SK-N-SH treated with all-trans-retinoic acid at 6 μM for 48 hours (cell line): ENCODE results near the gene SYTL2.

Experiments
- ATAC-seq: fragments of 200-7000 bp; cut with Tn5 transposase; 3 replicates; pipeline ENCODE4 v1.9.1; 2020; ENCODE audit warnings: mild to moderate bottlenecking, moderate library complexity
- BACH2 ChIP-seq: fragments of 250-450 bp; sonication (Bioruptor Pico); IDR thresholded peaks from 2 replicates; pipeline ENCODE4 v1.9.0; 2021; ENCODE audit warnings: mild to moderate bottlenecking, borderline replicate concordance
- CSDC2 ChIP-seq: fragments of 250-450 bp; sonication (Bioruptor Pico); IDR thresholded peaks from 2 replicates; pipeline ENCODE4 v1.5.0; 2020; ENCODE audit warnings: mild to moderate bottlenecking, moderate library complexity
- GLIS3 ChIP-seq: fragments of 250-450 bp; sonication (Bioruptor Pico); IDR thresholded peaks from 2 replicates; pipeline ENCODE4 v1.5.0; 2020; ENCODE audit warnings: mild to moderate bottlenecking, moderate library complexity
- ISL1 ChIP-seq: fragments of 250-450 bp; sonication (Bioruptor Pico); IDR thresholded peaks from 2 replicates; pipeline ENCODE4 v2.1.2; 2022; ENCODE audit warnings: mild to moderate bottlenecking, moderate library complexity
- OSR1 ChIP-seq: fragments of 250-450 bp; sonication (Bioruptor Pico); IDR thresholded peaks from 2 replicates; pipeline ENCODE4 v1.8.0; 2022; ENCODE audit warnings: moderate library complexity, mild to moderate bottlenecking, inconsistent platforms
- PPARA ChIP-seq: fragments of 250-450 bp; sonication (Bioruptor Pico); IDR thresholded peaks from 2 replicates; pipeline ENCODE4 v1.5.0; 2020; ENCODE audit warnings: mild to moderate bottlenecking, borderline replicate concordance
- RARB ChIP-seq: fragments of 250-450 bp; sonication (Bioruptor Pico); IDR thresholded peaks from 2 replicates; pipeline ENCODE4 v1.8.0; 2021; ENCODE audit warnings: mild to moderate bottlenecking, moderate library complexity
- SNAI2 ChIP-seq: fragments of 250-450 bp; sonication (Bioruptor Pico); IDR thresholded peaks from 2 replicates; pipeline ENCODE4 v1.5.0; 2020; ENCODE audit warnings: mild to moderate bottlenecking, moderate library complexity
- TCF4 ChIP-seq: fragments of 250-450 bp; sonication (Bioruptor Pico); IDR thresholded peaks from 2 replicates; pipeline ENCODE4 v1.8.0; 2021; ENCODE audit warnings: mild to moderate bottlenecking, moderate library complexity, borderline replicate concordance
- TOX ChIP-seq: fragments of 250-450 bp; sonication (Bioruptor Pico); IDR thresholded peaks from 2 replicates; pipeline ENCODE4 v1.8.0; 2021; ENCODE audit warnings: mild to moderate bottlenecking, moderate library complexity, borderline replicate concordance
- ZC3H10 ChIP-seq: fragments of 250-450 bp; sonication (Bioruptor Pico); IDR thresholded peaks from 2 replicates; pipeline ENCODE4 v1.5.1; 2021; ENCODE audit warnings: mild to moderate bottlenecking, moderate library complexity
- ZFP3 ChIP-seq: fragments of 250-450 bp; sonication (Bioruptor Pico); IDR thresholded peaks from 2 replicates; pipeline ENCODE4 v1.5.0; 2020; ENCODE audit warnings: mild to moderate bottlenecking, moderate library complexity
- ZFP30 ChIP-seq: fragments of 450-650 bp; formaldehyde crosslinking; IDR thresholded peaks from 2 replicates; pipeline ENCODE4 v1.5.0; 2022; ENCODE audit warnings: mild to moderate bottlenecking, moderate library complexity
- ZNF565 ChIP-seq: fragments of 450-650 bp; formaldehyde crosslinking; conservative IDR thresholded peaks from 2 replicates; pipeline ENCODE4 v1.5.0; 2020; ENCODE audit warnings: low read depth, mild to moderate bottlenecking, moderate library complexity
- ZNF70 ChIP-seq: fragments of 450-650 bp; formaldehyde crosslinking; IDR thresholded peaks from 2 replicates; pipeline ENCODE4 v1.5.0; 2020; ENCODE audit warnings: mild to moderate bottlenecking, moderate library complexity
- ZNF8 ChIP-seq: fragments of 450-650 bp; formaldehyde crosslinking; IDR thresholded peaks from 2 replicates; pipeline ENCODE4 v1.5.0; 2020; ENCODE audit warnings: mild to moderate bottlenecking, moderate library complexity
- TF ChIP-seq, protein P1 (sequence below): fragments of 250-450 bp; sonication (Bioruptor Pico); IDR thresholded peaks from 2 replicates; pipeline ENCODE4 v1.8.0; 2020; ENCODE audit warnings: mild to moderate bottlenecking, moderate library complexity, borderline replicate concordance
- TF ChIP-seq, protein P2 (sequence below): fragments of 250-450 bp; sonication (Bioruptor Pico); IDR thresholded peaks from 2 replicates; pipeline ENCODE4 v1.5.1; 2021; ENCODE audit warnings: mild to moderate bottlenecking, moderate library complexity
- TF ChIP-seq, protein P3 (sequence below): fragments of 250-450 bp; sonication (Bioruptor Pico); IDR thresholded peaks from 2 replicates; pipeline ENCODE4 v1.5.1; 2020; ENCODE audit warnings: low read depth, mild to moderate bottlenecking, moderate library complexity
- TF ChIP-seq, protein P4 (sequence below): fragments of 250-450 bp; sonication (Bioruptor Pico); IDR thresholded peaks from 2 replicates; pipeline ENCODE4 v1.8.0; 2021; ENCODE audit warnings: low read depth, mild to moderate bottlenecking, moderate library complexity, borderline replicate concordance

Gene SYTL2

DNA sequence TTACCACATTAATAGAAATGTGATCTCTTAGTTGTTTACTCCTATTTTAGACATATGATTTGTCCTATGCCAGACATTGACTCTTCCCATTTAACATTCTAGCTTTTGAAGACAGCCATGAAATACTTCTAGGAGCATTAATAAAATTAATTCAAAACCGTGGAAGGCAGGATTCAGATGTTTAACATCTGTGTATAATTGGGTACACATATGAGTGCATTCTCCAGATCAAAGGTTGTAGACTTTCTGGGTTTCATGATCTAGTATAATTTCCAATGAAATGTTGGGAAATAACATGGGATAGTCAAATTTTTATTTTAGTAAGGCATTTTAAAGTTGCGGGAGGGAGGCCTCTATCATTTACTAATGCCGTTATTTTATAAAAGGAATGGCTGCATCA, 89.8 kb downstream of the SYTL2 start:
- TF ChIP-seq ZC3H10 (CRISPR knock-in tag) (no peak), TCF4 (no peak), RARB (no peak), ZNF565 (CRISPR knock-in tag) (no peak), ZNF70 (CRISPR knock-in tag) (no peak), PPARA (CRISPR knock-in tag) (no peak), ZFP3 (no peak), TOX (CRISPR knock-in tag) (no peak), ZNF8 (CRISPR knock-in tag) (no peak), OSR1 (CRISPR knock-in tag) (no peak), ISL1 (CRISPR knock-in tag) (no peak), CSDC2 (CRISPR knock-in tag) (no peak), SNAI2 (no peak), BACH2 (no peak), GLIS3 (CRISPR knock-in tag) (no peak), ZFP30 (CRISPR knock-in tag) (no peak)
- TF ChIP-seq, protein P1, sequence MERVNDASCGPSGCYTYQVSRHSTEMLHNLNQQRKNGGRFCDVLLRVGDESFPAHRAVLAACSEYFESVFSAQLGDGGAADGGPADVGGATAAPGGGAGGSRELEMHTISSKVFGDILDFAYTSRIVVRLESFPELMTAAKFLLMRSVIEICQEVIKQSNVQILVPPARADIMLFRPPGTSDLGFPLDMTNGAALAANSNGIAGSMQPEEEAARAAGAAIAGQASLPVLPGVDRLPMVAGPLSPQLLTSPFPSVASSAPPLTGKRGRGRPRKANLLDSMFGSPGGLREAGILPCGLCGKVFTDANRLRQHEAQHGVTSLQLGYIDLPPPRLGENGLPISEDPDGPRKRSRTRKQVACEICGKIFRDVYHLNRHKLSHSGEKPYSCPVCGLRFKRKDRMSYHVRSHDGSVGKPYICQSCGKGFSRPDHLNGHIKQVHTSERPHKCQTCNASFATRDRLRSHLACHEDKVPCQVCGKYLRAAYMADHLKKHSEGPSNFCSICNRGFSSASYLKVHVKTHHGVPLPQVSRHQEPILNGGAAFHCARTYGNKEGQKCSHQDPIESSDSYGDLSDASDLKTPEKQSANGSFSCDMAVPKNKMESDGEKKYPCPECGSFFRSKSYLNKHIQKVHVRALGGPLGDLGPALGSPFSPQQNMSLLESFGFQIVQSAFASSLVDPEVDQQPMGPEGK (CRISPR knock-in tag): no peak
- TF ChIP-seq, protein P2, sequence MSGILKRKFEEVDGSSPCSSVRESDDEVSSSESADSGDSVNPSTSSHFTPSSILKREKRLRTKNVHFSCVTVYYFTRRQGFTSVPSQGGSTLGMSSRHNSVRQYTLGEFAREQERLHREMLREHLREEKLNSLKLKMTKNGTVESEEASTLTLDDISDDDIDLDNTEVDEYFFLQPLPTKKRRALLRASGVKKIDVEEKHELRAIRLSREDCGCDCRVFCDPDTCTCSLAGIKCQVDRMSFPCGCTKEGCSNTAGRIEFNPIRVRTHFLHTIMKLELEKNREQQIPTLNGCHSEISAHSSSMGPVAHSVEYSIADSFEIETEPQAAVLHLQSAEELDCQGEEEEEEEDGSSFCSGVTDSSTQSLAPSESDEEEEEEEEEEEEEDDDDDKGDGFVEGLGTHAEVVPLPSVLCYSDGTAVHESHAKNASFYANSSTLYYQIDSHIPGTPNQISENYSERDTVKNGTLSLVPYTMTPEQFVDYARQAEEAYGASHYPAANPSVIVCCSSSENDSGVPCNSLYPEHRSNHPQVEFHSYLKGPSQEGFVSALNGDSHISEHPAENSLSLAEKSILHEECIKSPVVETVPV (CRISPR knock-in tag): no peak
- TF ChIP-seq, protein P3, sequence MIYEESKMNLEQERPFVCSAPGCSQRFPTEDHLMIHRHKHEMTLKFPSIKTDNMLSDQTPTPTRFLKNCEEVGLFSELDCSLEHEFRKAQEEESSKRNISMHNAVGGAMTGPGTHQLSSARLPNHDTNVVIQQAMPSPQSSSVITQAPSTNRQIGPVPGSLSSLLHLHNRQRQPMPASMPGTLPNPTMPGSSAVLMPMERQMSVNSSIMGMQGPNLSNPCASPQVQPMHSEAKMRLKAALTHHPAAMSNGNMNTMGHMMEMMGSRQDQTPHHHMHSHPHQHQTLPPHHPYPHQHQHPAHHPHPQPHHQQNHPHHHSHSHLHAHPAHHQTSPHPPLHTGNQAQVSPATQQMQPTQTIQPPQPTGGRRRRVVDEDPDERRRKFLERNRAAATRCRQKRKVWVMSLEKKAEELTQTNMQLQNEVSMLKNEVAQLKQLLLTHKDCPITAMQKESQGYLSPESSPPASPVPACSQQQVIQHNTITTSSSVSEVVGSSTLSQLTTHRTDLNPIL (CRISPR knock-in tag): no peak
- TF ChIP-seq, all 23 proteins: peak for 0
- no peak for ATAC-seq

DNA sequence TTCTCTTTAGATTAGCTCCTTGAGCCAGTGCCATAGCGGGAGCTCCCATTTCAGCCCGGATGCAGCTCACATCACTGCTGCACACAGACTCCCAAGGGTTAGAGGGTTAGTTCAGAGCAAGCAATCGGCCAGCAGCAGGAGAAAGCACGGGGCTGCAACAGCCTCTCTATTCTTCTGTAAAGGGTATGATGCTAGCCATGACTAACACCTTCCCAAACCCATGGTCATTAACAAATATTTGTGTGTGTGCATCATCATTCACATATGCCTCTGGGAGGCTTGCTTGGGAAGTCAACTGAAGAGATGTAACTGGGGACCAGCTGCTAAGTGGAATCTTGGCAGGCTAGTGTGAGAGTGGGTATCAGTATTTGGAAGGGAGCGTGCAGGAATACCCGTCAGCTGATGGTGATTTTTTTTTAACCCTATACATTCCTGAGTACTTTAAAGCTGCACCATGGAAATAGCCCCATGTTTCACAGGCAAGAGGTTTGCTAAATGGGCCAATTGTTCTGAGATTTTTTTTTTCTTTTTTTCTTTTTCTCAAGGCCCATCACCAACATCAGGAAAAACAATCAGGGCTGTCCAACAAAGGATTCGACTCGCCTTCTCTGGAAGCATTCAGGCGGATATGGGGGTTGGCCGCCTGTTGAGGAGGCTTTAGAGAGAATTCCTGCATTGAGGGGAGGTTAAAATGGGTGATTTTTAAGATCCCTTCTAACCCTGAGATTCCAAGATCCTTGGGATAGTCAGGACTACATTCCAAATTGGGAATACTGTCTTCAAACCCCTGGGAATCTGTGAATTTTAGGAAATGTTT, 91.7 kb downstream of the SYTL2 start:
- ATAC-seq: peak; percentile 97
- TF ChIP-seq SNAI2: no peak
- no peak for TF ChIP-seq BACH2
- TF ChIP-seq OSR1 (CRISPR knock-in tag): no peak
- TF ChIP-seq, protein P3 (CRISPR knock-in tag): no peak
- TF ChIP-seq, protein P2 (CRISPR knock-in tag): no peak
- no peak; the same call in 1 of the 2 replicates for TF ChIP-seq TOX (CRISPR knock-in tag)
- TF ChIP-seq, protein P4, sequence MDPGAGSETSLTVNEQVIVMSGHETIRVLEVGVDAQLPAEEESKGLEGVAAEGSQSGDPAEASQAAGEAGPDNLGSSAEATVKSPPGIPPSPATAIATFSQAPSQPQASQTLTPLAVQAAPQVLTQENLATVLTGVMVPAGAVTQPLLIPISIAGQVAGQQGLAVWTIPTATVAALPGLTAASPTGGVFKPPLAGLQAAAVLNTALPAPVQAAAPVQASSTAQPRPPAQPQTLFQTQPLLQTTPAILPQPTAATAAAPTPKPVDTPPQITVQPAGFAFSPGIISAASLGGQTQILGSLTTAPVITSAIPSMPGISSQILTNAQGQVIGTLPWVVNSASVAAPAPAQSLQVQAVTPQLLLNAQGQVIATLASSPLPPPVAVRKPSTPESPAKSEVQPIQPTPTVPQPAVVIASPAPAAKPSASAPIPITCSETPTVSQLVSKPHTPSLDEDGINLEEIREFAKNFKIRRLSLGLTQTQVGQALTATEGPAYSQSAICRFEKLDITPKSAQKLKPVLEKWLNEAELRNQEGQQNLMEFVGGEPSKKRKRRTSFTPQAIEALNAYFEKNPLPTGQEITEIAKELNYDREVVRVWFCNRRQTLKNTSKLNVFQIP (CRISPR knock-in tag): 0 out of 2 replicates have a peak, but pooled peaks have one; percentile 42
- TF ChIP-seq ISL1 (CRISPR knock-in tag): peak; percentile 96
